H7 (cell line): ENCODE results near the gene BAD. TPM values are rescaled to one million over a fixed set of nuclear protein-coding genes. Genes with fewer than 3 reads are reported as not detected.

Source experiments
- DNase-seq: peaks from one replicate; pipeline ENCODE4 v3.0.0; 2012
- H3K27me3 ChIP-seq: 2 replicates; pipeline ENCODE4 v1.6.0; 2011; ENCODE audit warnings: mild to moderate bottlenecking, low read length; ENCODE audit not compliant: control insufficient read depth, insufficient read depth
- H3K36me3 ChIP-seq: replicated peaks from 2 replicates; pipeline ENCODE4 v1.5.1; 2011; ENCODE audit warnings: low read length; ENCODE audit not compliant: control insufficient read depth, insufficient read depth
- H3K4me3 ChIP-seq: 2 replicates; pipeline ENCODE4 v1.5.1; 2011; ENCODE audit warnings: low read depth, mild to moderate bottlenecking, control low read depth, low read length, moderate library complexity; ENCODE audit not compliant: insufficient read depth
- total RNA-seq: library from RNA; depleted of rRNA; stranded (reverse); fragments of >200 nt; shearing (Covaris generic); gene quantifications from 2 replicates; pipeline ENCODE4 v1.2.3, GENCODE V29; 2014

Gene BAD
- total RNA-seq, 1 experiment from 2014 or later, result 71.8 TPM

DNA sequence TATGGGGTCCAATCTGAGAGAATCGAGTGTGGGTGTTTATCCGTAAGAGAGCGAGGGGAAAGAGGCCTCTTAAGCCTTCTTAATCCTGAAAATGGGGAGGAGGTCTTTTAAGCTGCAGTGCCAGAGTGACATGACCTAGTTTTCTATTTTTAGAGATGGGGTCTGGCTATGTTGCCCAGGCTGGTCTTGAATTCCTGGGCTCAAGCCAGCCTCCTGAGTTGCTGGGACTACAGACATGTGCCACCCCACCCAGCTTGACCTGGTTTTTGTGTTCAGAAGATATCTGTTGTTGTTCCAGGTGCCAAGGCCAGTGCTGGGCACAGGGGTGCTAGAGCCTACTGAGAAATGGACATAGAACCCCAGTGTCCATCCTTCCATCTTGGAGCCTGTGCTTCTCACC, 1.4 kb downstream of the BAD start:
- H3K4me3 ChIP-seq, result no peak overlapping the region
- H3K36me3 ChIP-seq, result no peaks in the 10 kb centered on the region
- no peak for DNase-seq
- H3K27me3 ChIP-seq, result no peaks in the 10 kb centered on the region; the same call in 1 of the 2 replicates

DNA sequence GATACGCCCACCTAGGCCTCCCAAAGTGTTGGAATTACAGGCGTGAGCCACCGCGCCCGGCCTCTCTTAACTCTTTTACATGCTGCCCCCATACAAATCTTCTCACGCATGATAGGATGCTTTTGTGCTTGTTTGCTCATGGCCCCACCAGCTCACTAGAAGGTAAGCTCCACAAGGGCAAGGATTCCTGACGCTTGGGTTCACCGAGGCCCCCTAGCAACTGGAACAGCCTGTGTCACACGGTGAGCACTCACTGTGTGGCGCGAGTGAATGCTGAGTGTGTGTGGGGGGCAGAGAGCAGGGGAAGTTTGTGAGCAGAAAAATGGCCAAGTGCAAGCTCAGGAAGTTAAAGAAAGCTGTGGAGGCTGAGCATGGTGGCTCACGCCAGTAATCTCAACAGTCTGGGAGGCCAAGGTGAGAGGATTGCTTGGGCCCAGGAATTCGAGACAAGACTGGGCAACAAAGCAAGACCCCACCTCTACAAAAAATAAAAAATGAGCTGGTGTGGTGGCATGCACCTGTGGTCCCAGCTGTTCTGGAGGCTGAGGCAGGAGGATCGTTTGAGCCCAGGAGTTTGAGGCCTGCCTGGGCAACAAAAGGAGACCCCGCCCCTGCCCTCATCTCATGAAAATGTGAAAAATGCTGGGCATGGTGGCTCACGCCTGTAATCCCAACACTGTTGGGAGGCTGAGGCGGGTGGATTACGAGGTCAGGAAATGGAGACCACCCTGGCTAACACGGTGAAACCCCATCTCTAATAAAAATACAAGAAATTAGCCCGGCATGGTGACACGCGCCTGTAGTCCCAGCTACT, 2.3 kb downstream of the BAD start:
- peaks cover under 1% of the 10 kb centered on the region; the same call in 1 of the 2 replicates for H3K36me3 ChIP-seq
- H3K27me3 ChIP-seq, result no peaks in the 10 kb centered on the region; the same call in 1 of the 2 replicates
- no peak for DNase-seq
- no peak overlapping the region for H3K4me3 ChIP-seq

DNA sequence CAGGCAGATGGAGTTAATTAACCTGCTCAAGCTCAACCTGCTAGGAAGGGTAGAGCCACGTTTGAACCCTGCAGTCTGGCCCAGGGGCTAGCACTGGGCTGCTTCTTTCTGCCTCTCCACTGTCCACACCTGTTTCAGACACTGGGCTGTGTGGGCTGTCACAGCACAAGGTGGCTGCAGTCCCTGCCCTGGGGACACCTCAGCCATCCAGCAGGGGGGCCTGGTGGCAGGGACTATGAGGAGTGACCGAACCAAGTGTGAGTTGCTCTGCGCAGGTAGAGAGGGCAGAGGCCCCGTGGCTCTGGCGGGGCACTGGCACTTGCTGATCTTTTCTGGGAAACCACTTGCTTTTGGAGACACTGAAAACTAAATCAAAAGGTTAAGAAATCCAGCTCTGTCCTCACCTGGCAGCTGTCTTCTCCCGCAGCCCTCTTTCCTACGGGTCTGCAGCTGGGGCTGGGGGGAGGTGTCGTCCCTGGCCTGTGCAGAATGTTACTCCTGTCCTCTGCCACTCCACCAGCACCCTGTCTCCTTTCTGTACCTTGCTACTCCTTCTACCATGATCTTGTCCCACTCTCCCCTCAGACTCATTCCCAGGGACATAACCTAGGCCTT, 5.8 kb downstream of the BAD start:
- Histone ChIP-seq H3K27me3 (no peaks in the 10 kb centered on the region), H3K4me3 (no peak overlapping the region), H3K36me3 (peaks cover 3% of the 10 kb centered on the region)
- DNase-seq, result no peak

DNA sequence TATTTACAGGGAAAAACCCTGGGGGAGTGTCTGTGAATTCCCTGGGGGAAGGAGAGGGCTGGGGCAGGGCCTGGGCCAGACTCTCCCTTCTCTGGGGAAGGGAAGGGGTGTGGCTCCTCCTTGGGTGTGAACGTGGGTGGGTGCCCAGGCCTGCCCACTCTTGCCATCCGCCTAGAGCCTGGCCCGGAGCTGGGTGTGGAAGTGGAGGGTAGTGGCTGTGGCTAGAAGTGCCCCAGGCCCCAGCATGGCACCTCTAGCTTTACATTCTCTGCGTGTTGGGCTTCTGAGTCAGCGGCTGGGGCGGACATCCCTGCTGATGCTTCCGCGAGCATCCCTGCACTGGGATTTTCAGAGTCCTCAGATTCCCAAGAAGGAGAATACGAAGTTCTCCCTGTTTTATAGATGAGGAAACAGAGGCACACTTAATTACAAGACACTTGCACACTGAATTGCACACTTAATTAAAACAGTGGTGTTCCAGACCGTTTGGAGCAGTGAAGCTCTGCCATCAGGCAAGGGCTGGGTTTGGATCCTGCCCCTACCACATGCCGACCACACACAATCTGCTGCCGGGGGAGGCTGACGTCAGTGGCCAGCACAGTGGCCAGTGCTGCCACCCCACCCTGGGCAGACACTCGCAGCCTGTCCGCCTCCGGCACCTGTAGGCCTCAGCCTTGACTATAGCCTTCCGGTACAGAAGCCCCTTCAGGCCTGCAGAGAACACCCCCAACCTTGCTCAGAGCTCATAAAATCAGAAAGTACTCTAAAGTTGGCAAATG, 7.6 kb downstream of the BAD start:
- Histone ChIP-seq H3K4me3 (no peak overlapping the region), H3K27me3 (no peaks in the 10 kb centered on the region), H3K36me3 (peaks cover 3% of the 10 kb centered on the region)
- DNase-seq, result no peak

DNA sequence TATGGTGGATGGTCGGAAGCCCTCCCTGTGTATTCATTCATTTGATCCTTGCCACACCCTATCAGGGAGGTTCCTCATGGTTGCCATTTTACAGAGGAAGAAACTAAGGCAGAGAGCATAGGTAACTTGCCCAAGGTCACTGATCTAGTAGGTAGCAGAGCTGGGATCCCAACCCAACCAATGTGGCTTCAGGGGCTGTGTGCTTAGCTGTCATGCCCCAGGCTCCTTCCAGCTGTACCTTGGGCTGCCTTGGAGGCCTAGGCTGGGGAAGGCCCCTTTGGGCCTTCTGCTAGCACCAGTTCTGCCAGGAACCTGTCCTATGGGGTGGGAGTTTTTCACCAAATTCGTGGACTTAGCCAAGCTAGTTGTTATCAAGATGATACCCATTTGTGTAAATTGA, 8.6 kb downstream of the BAD start:
- no peak for DNase-seq
- Histone ChIP-seq H3K4me3 (no peak overlapping the region), H3K27me3 (no peaks in the 10 kb centered on the region), H3K36me3 (peaks cover 3% of the 10 kb centered on the region)

DNA sequence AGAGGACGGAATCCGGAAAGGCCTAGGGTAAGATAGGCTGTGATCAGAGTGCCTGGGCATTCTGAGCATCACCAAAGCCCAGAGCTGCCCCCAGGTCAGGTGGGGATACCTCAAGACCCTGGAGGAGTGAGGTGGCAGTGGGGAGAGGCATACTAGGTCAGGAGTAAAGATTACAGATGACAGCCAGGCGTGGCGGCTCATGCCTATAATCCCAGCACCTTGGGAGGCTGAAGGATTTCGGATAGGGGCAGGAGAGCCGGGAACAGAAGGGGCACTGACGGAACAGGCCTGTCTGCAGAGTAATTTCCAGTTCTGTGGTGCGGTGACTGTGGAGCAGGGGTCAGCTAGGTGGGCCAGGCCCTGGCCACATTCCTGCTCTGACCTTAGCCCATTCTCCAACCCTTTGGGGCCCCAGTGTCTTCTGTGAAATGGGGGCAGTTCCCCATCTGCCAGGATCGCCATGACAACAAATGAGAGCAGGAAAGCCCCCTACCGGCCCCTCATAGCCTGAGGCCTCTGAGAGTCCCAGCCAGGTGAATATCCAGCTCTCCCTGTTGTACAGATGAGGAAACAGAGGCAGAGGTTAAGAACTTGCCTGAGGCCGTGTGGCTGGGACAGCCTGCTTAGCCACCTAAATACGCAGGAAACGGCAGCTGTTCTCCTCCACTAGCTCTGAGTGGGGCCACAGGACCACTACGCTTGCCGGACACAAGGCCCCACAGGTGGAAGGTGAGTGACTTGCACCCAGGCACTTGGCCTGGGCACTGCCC, 9.2 kb downstream of the BAD start:
- no peak overlapping the region for H3K4me3 ChIP-seq
- no peak for DNase-seq
- H3K36me3 ChIP-seq, result peaks cover 3% of the 10 kb centered on the region
- no peaks in the 10 kb centered on the region for H3K27me3 ChIP-seq

DNA sequence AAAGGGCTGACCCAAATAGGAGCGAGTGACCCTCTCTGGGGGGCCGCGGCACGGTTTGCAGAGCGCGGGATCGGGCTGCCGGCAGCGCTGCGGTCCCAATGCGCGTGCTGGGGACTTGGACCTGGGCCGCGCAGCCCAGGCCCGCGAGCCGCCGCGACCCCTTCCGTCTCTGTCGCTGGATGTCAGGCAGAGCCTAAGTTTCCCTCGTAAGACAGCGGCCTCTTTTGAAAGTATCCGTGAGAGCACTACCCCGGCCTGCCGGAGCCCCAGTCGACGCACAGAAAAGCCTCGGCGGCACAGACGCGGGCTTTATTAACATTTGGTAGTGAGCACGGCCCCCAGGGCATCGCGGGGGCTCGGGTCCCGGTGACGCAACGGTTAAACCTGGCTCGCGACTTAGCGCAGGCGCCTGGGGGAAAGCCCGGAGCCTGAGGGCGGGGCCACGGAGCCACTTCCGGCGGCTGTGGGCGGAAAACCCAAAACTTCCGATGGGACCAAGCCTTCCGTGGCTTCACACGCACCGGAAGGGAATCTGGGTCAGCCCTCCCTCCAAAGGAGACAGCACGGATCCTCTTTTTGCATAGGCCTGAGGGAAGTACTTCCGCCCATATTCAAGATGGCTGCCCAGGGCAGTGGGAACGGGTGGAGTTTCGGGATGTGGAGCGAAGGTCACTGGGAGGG, 14.8 kb downstream of the BAD start:
- Histone ChIP-seq H3K27me3 (no peaks in the 10 kb centered on the region), H3K36me3 (peaks cover 10% of the 10 kb centered on the region), H3K4me3 (peak overlapping the region; percentile 82)
- peak; percentile 96 for DNase-seq

DNA sequence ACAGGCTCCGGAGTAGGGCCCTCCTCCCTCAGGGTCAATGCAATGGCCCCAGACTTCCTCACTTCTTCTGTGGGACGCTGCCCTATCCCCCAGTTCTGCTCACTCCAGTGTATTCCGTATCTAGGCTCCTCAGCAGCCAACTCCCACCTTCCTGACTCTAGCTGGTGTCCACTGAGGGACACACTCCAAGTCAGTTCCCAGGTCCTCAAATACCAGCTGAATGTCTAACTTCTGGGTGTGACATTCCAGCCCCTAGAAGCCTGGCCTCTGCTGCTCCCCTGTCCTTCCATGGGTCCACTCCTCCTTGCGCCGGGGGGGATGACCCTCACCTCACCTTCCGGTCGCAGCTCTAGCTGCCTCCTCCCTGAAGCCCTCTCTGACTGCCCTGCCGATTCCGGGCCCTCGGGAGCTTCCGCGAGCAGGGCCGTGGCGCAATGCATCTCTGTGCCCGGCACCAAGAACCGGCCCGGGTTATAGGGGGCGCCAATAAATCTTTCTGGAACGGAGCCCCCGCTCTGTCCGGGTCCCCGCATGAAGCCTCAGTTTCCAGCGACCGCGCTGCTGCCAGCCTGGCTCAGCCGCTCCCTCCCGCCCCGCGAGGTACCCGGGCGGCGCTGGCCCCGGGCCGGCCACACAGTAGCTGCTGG, 15.4 kb downstream of the BAD start:
- Histone ChIP-seq H3K36me3 (peaks cover 12% of the 10 kb centered on the region), H3K27me3 (no peaks in the 10 kb centered on the region), H3K4me3 (peak overlapping the region; percentile 82)
- DNase-seq, result peak; percentile 76

DNA sequence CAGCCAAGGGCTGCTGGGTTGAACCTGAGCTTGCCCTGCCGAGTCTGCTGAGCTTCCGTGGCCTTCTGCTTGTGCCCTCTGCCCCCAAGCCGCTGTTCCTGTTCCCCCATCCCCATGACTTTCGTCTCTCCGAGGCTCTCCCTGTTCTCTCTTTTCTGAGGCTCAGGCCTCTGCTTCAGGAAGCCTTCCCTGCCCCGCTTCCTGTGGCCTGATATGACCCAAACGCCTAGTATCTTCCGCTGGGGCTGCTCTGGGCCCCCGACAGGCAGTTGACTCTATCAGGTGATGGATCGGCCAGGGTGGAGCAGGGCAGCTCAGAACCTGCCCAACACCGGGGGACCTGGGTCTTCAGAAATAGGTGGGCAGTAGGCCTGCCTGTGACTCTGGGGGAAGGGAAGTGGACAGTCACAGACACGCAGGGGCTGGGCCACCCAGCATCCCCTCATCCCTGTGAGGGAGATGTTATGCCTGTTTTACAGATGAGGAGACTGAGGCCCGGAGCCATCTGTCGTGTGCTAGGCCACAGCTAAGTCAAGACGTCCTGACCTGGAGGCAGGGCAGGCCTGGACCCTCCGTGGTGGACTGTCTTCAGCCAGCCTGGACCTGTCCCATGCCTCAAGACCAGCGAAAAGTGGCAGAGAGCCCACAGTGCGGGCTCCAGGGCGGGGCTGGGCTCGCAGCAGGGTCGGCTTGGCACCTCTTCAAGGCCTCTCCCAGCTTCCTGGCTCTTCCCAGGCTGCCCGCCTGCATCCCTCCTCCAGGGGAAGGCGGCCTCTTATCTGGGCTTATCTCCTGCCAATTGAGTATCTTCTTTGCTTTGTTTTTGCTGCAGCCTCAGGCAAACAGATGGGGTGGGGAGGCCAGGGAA, 16.2 kb downstream of the BAD start:
- DNase-seq, result no peak
- H3K4me3 ChIP-seq, result peak overlapping the region; percentile 82
- H3K27me3 ChIP-seq, result no peaks in the 10 kb centered on the region
- peaks cover 13% of the 10 kb centered on the region for H3K36me3 ChIP-seq

DNA sequence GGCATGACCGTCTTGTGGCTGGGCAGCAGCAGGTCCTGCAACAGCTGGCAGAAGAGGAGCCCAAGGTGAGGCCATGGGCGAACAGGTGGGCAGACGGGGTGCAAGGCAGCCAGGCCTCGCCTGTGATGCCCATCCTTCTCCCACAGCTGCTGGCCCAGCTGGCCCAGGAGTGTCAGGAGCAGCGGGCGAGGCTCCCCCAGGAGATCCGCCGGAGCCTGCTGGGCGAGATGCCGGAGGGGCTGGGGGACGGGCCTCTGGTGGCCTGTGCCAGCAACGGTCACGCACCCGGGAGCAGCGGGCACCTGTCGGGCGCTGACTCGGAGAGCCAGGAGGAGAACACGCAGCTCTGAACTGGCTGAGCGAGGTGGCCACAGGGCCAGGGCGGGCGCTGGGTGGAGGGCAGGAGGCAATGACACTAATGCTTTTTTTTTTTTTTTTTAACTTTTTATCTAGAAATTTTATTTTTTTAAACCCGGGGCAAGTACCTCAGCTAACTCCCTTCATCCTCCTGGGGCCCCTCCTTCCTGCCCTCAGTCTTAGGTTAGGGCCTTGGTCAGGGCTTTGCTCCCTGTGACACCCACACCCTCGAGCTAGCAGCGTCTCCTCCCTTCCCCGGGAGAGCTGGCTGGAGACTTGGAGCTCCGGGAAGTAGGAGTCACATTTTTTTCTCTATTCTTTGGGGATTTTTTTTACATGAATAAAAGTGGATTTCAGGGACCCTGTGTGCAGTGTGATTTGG, 17.1 kb downstream of the BAD start:
- peaks cover 15% of the 10 kb centered on the region for H3K36me3 ChIP-seq
- no peak overlapping the region for H3K4me3 ChIP-seq
- DNase-seq, result no peak
- H3K27me3 ChIP-seq, result no peaks in the 10 kb centered on the region

DNA sequence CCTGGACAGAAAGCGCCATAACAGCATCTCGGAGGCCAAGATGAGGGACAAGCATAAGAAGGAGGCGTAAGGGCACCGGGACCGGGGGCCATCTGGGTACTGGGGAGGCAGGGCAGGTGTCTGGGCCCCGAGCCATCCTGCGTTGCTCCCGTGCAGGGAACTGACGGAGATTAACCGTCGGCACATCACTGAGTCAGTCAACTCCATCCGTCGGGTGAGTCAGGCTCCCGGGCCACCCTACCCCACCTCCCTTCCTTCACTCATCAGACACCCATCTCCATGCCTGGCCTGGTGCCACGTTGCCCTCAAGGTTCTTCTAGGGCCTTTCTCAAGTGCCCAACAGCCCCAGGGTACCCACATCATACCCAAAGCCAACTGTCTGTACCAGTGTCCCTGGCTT, 18.1 kb downstream of the BAD start:
- Histone ChIP-seq H3K27me3 (no peaks in the 10 kb centered on the region), H3K4me3 (no peak overlapping the region), H3K36me3 (peaks cover 21% of the 10 kb centered on the region)
- no peak for DNase-seq
